KOPT-K1 (cell line): Measurements from ENCODE around the gene PPIF.
"Not testable (repeated sequence)": the region's sequence is repeated elsewhere in the genome, so short reads cannot be mapped to it uniquely, and the experiment has no call there.

Experiments used
- H3K27ac ChIP-seq: fragments of 200-600 bp; sonication (generic); 2 replicates; pipeline ENCODE4 v1.5.1; 2016; ENCODE audit warnings: antibody characterized with exemption, mild to moderate bottlenecking, low read depth, low read length; ENCODE audit not compliant: poor library complexity, severe bottlenecking
- H3K36me3 ChIP-seq: fragments of 200-600 bp; sonication (generic); 2 replicates; pipeline ENCODE4 v1.5.1; 2017; ENCODE audit warnings: antibody characterized with exemption, mild to moderate bottlenecking, low read length, moderate library complexity; ENCODE audit not compliant: insufficient read depth
- H3K9me3 ChIP-seq: fragments of 200-600 bp; sonication (generic); 2 replicates; pipeline ENCODE4 v1.5.1; 2017; ENCODE audit warnings: antibody characterized with exemption, low read length, mild to moderate bottlenecking; ENCODE audit not compliant: insufficient read depth, poor library complexity, severe bottlenecking

PPIF gene

DNA sequence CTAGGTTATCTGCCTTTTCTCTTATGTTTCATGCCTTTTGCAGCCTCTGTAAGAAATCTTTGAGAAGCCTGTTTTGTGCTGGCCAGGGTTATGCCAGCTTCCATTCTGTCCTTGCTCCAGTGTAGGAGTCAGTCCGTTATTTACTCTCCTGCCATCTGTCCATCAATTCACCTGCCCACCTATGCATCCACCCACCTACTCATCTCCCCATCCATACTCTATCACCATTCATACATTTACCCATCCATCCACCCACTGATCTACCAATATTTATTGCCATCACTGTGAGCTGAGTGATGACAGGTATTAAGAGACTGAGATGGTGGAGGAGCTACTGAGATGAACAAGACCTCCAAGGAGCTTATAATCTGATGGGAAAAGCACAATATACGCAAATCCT, 12.7 kb upstream of the PPIF start:
- H3K27ac ChIP-seq, result no peak overlapping the region
- no peaks in the 10 kb centered on the region for H3K36me3 ChIP-seq
- H3K9me3 ChIP-seq, result no peaks in the 10 kb centered on the region

DNA sequence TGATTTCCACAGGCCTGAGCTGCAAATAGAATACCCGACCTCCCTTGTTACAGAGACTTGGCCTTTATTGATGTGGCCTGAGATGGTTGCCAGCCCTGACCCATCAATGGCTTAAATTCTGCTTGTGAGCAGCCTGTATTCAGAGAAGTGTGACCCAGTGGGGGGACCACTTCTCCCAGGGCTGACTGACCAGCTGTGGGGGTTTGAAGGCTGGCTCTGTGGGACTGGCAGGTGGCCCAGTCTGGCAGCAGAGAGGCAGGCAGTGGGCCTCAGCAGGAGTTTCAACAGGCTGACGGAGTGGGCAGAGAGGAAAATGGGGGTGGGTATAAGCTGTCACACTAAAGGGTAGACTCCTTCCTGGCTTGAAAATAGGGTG, 12.2 kb upstream of the PPIF start:
- H3K36me3 ChIP-seq, result no peaks in the 10 kb centered on the region
- no peaks in the 10 kb centered on the region for H3K9me3 ChIP-seq
- no peak overlapping the region for H3K27ac ChIP-seq

GRCh38 chr10:79335470-79336235, 11.6 kb upstream of the PPIF start:
- Histone ChIP-seq H3K27ac (no peak overlapping the region), H3K36me3 (no peaks in the 10 kb centered on the region), H3K9me3 (no peaks in the 10 kb centered on the region)

DNA sequence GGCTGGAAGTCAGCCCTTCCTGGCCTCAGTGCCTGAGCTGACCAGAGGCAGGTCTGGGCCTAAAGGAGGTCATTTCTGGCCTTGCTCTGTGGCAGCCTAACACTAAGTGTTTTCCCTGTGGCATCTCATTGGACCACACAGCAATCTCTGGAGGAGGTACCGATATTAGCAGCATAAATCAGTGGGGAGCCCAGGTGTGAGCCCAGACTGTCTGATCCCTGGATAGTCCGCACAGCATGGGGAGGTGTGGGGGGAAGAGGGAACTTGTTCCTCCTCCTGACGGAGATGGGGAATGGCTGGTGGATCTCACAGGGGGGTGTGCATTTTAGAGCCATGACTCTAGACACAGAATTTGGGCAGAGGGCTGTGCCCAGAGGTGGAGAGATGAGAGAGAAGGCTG, 11.0 kb upstream of the PPIF start:
- Histone ChIP-seq H3K27ac (no peak overlapping the region), H3K9me3 (no peaks in the 10 kb centered on the region), H3K36me3 (no peaks in the 10 kb centered on the region)

DNA sequence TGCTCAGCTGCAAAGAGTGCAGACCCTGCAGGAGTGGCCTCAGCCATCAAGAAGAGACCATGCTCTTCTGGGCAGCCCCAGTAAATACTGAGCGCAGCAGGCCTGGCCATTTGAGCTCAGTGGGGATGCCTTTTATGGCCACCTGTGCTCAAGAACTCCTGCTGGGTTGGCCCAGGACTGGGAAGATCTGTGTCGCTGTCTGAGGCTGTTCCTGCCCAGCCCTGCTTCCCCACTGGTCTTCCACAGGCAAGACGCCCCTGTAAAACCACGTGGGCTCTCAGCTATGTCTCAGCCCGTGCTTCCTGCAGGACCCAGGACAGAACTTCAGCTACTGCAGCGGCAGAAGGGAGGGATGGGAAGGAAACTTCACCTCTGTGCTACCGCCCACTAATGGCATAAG, 10.5 kb upstream of the PPIF start:
- H3K27ac ChIP-seq, result no peak overlapping the region
- no peaks in the 10 kb centered on the region for H3K9me3 ChIP-seq
- H3K36me3 ChIP-seq, result no peaks in the 10 kb centered on the region

- H3K27ac ChIP-seq, H3K36me3 ChIP-seq: not testable (repeated sequence)
Observed at GRCh38 chr10:79337783-79338469, 9.3 kb upstream of the PPIF start.

DNA sequence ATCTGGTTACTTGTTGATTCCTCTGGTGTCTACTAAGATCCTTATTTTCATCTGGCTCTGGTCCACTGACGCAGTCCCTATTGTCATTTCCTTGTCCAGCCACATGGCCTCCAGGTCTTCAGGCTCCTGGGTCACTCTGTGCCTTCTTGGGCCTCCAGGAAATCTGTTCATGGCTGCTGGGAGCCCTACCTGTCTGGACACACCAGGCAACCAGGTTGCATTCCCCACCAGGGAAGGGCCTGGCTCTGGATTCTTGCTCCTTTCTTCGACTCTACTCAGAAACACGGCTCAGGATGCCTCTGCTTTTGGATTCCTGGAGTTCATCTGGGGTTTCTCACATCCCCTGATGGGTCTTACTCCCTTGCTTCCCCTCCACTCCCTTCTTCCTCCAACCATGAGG, 8.0 kb upstream of the PPIF start:
- no peaks in the 10 kb centered on the region for H3K9me3 ChIP-seq
- no peaks in the 10 kb centered on the region for H3K36me3 ChIP-seq
- H3K27ac ChIP-seq, result no peak overlapping the region

More at GRCh38 chr10:79337783-79338469, 9.3 kb upstream of the PPIF start:
- not testable (repeated sequence) for H3K9me3 ChIP-seq

GRCh38 chr10:79340646-79341244, 6.5 kb upstream of the PPIF start:
- Histone ChIP-seq H3K27ac (no peak overlapping the region), H3K9me3 (no peaks in the 10 kb centered on the region), H3K36me3 (no peaks in the 10 kb centered on the region)

DNA sequence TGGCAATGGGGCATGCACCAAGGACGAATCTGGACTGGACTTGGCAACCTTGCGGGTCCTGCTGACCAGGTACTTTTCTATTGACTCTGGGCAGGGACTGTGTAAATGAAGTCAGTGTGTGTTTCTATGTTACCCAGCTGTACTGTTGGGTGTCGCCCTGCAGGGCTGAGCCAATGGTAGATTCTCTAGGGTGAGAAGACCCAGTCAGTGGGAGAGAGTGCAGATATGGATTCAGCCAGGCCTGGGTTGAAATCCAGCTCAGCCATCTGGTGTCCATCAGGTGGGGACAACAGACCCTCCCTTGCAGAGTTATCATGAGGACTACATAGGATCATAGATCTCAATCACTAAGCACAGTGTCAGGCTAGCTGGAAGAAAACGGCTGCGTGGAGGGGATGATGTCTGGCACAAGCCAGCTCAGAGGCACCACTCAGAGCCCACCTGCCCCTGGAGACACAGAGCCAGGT, 4.9 kb upstream of the PPIF start:
- H3K36me3 ChIP-seq, result no peaks in the 10 kb centered on the region
- H3K27ac ChIP-seq, result no peak overlapping the region
- no peaks in the 10 kb centered on the region for H3K9me3 ChIP-seq

DNA sequence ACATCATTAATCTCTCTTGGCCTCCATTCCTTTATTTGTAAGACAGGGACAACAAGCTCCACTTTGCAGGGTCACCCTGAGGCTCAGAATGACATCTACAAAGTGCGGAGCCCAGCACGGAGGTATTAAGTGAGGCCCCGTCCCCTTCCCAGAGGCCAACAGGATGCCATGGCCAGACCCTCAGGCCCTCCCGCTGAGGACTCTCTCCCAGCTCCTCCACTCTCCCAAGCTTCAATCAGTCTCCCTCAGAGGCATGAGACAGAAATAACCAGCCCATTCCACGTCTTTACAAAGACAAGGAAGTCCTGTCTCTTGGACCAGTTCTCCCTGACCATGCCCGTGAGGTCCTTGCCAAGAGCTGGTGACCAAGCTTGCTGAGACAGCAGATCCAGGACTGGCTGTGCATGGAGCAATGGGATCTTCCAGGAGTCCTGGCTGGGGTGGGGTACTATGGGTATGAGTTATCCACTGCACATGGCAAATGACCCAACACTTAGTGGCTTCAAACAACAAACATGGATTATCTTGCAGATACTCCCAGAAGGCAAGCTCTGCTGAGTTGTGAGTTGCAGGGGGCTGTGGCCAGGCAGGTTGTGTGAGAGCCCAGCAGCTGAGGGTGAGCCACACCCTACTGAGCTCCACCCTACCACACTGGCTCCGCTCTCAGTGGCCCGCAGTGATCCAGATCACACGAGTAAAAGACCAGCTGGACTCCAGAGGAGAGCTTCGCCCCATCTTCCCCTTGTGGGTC, 4.3 kb upstream of the PPIF start:
- H3K36me3 ChIP-seq, result no peaks in the 10 kb centered on the region
- H3K9me3 ChIP-seq, result no peaks in the 10 kb centered on the region
- no peak overlapping the region for H3K27ac ChIP-seq

DNA sequence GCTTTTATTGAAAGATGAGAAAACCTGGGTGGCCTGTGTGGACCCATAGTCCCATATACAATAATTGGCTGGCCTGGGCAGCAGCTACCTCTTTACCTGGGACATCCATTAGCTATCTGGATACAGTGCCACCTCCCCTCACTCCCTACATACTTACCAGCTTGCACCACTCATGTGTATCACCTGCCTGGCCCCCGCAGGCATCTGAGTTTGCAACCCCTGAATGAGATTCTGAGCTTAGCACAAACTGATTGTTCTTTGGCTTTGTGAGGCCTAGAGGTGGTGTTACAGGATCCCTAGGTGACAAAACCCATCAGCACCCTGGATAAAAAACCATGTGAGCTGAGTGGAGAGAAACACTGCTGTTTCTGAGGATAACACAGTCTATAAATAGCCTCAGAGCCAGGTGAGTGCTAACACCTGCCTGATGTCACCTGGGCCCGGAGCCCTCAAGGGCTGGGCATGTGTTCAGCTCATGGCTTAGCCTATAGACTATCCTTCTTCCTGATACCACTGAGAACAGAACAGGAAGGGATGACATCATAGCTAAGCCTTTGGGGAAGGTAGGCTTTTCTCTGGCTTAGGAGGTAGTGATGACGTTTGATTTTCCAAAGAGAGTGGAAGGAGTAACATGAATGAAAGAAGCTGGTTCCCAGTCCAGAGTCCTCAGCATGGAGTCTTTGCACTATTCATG, 2.6 kb upstream of the PPIF start:
- Histone ChIP-seq H3K36me3 (peaks cover 13% of the 10 kb centered on the region), H3K9me3 (no peaks in the 10 kb centered on the region), H3K27ac (no peak overlapping the region)

DNA sequence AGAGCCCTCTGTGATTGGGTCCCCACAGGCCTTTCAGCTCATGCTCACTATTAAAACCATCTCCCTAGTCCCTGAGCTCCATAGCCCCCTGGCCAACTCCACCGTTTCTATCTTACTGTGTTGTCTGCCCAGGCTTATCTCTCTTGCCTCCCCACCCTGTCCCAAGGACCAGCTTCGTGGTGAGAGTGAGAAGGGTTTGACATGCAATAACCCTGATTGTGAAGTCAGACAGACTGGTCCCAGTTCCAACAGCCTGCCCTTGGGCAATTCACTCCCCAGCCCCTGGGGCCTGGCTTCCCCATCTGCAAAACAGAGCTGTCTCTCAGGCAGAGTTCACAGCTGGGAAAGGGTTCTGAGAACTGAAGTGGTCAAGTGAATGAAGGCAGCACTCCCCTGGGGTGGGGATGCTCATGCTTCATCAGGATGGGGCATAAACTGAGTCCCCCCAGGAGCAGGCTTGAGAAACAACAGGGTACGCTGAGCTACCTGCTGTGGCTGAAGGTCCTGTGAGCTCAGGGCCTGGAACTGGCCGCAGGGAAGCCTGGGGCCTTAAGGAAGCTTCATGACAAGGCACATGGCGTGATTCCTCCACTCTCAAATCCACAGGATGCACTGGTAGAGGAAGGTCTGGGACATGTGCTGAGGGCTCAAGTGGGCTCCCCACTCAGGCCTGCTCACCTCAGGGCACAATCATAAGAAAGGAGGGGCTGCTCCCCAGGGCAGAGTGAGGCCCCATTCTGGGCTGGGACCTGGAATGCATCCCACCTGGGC, 1.8 kb upstream of the PPIF start:
- Histone ChIP-seq H3K36me3 (peaks cover 21% of the 10 kb centered on the region), H3K9me3 (no peaks in the 10 kb centered on the region), H3K27ac (no peak overlapping the region)

DNA sequence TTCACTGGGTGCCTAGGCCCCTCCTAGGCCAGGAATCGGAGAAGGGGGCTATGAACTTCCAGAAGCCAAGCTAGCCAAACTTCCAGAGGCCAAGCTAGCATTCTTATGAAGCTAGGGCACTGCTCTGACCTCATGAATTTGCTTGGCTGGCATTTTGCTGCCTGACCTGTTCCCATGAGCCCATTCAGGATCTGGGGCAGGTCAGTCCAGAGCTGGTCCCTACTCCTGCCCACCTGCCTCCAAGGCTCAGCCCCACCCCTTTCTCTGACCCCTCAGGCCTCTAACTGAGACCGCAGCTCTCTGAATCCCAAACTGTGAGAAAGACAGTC, 1.3 kb upstream of the PPIF start:
- no peaks in the 10 kb centered on the region for H3K9me3 ChIP-seq
- H3K27ac ChIP-seq, result no peak overlapping the region
- H3K36me3 ChIP-seq, result peaks cover 26% of the 10 kb centered on the region
